Glomerular visceral epithelial cell (primary cell): ENCODE results near the gene WDR82.

Experiments used
- DNase-seq: peaks from one replicate; pipeline ENCODE4 v3.0.0-alpha.2; 2016; ENCODE audit errors: extremely low spot score

The WDR82 gene

GRCh38 chr3:52223449-52224408 is 54.7 kb downstream of the WDR82 start:
- no peak for DNase-seq

- no peak for DNase-seq
Observed at GRCh38 chr3:52222319-52223221, 55.9 kb downstream of the WDR82 start.

GRCh38 chr3:52221563-52222318 is 56.7 kb downstream of the WDR82 start:
- DNase-seq = no peak

GRCh38 chr3:52221141-52221562 is 57.3 kb downstream of the WDR82 start:
- DNase-seq = no peak

GRCh38 chr3:52220380-52221026 is 57.9 kb downstream of the WDR82 start:
- DNase-seq = peak; percentile 73

- no peak for DNase-seq
Observed at GRCh38 chr3:52218937-52219650, 59.4 kb downstream of the WDR82 start.

- no peak for DNase-seq
Observed at GRCh38 chr3:52218454-52218853, 60.0 kb downstream of the WDR82 start.

- DNase-seq = no peak
Observed at GRCh38 chr3:52218026-52218425, 60.4 kb downstream of the WDR82 start.

- no peak for DNase-seq
Observed at GRCh38 chr3:52217409-52217805, 61.0 kb downstream of the WDR82 start.

GRCh38 chr3:52216585-52217408 is 61.7 kb downstream of the WDR82 start:
- peak; percentile 82 for DNase-seq

- DNase-seq = no peak
Observed at GRCh38 chr3:52215351-52215750, 63.1 kb downstream of the WDR82 start.

- no peak for DNase-seq
Observed at GRCh38 chr3:52213901-52214300, 64.5 kb downstream of the WDR82 start.

- DNase-seq = no peak
Observed at GRCh38 chr3:52213005-52213404, 65.4 kb downstream of the WDR82 start.

- no peak for DNase-seq
Observed at GRCh38 chr3:52211268-52211891, 67.1 kb downstream of the WDR82 start.

- no peak for DNase-seq
Observed at GRCh38 chr3:52210550-52211046, 67.9 kb downstream of the WDR82 start.

- DNase-seq = no peak
Observed at GRCh38 chr3:52210037-52210436, 68.4 kb downstream of the WDR82 start.

GRCh38 chr3:52208556-52208955 is 69.9 kb downstream of the WDR82 start:
- DNase-seq = no peak

- peak; percentile 47 for DNase-seq
Observed at GRCh38 chr3:52205727-52206372, 72.6 kb downstream of the WDR82 start.
